Stomach (tissue), 9 donors: ENCODE results near the gene SMAD7. TPM values are rescaled to one million over a fixed set of nuclear protein-coding genes. Genes with fewer than 3 reads are reported as not detected.

Experiments used
- DNase-seq, 2 donors: peaks; one replicate each; pipeline versions ENCODE4 v3.0.0 to v3.0.0-alpha.2; 2013 to 2019
- H3K27ac ChIP-seq, 5 donors: fragments of 200-600 bp in 4 of 5; sonication (generic) in 4 of 5; one replicate each; pipeline ENCODE4 v1.5.1; 2013 to 2019; ENCODE audit warnings: mild to moderate bottlenecking in 1 of 5, moderate library complexity in 1 of 5
- H3K27me3 ChIP-seq, 3 donors: fragments of 200-600 bp; sonication (generic); one replicate each; pipeline ENCODE4 v1.5.1; 2017 to 2019; ENCODE audit warnings: mixed run types in 1 of 3
- H3K36me3 ChIP-seq, 4 donors: fragments of 200-600 bp; sonication (generic); 1 replicate in 3 of 4; 2 replicates in 1 of 4; pipeline ENCODE4 v1.5.1; 2016 to 2019
- H3K4me1 ChIP-seq, 4 donors: fragments of 200-600 bp; sonication (generic); one replicate each; pipeline ENCODE4 v1.5.1; 2016 to 2019
- H3K4me3 ChIP-seq, 4 donors: fragments of 200-600 bp; sonication (generic) in 3 of 4; one replicate each; pipeline ENCODE4 v1.5.1; 2016 to 2019; ENCODE audit warnings: mild to moderate bottlenecking in 1 of 4
- H3K9me3 ChIP-seq, 4 donors: fragments of 200-600 bp; sonication (generic); one replicate each; pipeline ENCODE4 v1.5.1; 2016 to 2019
- EP300 ChIP-seq: sonication (generic); formaldehyde crosslinking; IDR thresholded peaks from one replicate; pipeline ENCODE4 v1.6.1; 2017; ENCODE audit warnings: antibody characterized with exemption
- POLR2A ChIP-seq, 4 donors: fragments of 450-650 bp; IDR thresholded peaks; one replicate each; pipeline ENCODE4 v1.6.1; 2016; ENCODE audit warnings: antibody characterized with exemption in 4 of 4, control low read depth in 2 of 4, mild to moderate bottlenecking in 1 of 4, moderate library complexity in 1 of 4
- POLR2AphosphoS5 ChIP-seq, 3 donors: sonication (generic); formaldehyde crosslinking; IDR thresholded peaks; one replicate each; pipeline ENCODE4 v1.6.1; 2016; ENCODE audit warnings: antibody characterized with exemption in 3 of 3
- WGBS, 5 donors: extraction: QIAGEN DNeasy Blood & Tissue Kit in 3 of 5; methylation state at CpG; one replicate each; pipeline versions ENCODE4 v1.1.5 to v1.1.7; 2013 to 2018; 5-methylcytosine and 5-hydroxymethylcytosine counted together
- intact Hi-C: fragments of 100-400 bp; cut with DNase I; formaldehyde crosslinking; loops from one replicate; pipeline ENCODE4 v1.15.1; 2023; ENCODE audit warnings: low total_unique reads
- polyA plus RNA-seq, 3 donors: library from polyadenylated mRNA; stranded (reverse); fragments of 200-250 nt; gene quantifications; one replicate each; pipeline ENCODE4 v1.2.3, GENCODE V29; 2013
- total RNA-seq, 5 donors: library from RNA; depleted of rRNA; stranded (reverse); fragments of >200 nt; gene quantifications; one replicate each; pipeline versions ENCODE4 v1.1.0 to v1.2.3, GENCODE V29; 2014 to 2016
- TF ChIP-seq, protein P1 (sequence below), 7 experiments: fragments of 450-650 bp in 4 of 7; fragments of 200-600 bp in 3 of 7; sonication (generic) in 3 of 7; IDR thresholded peaks; one replicate each; pipeline ENCODE4 v1.5.1; 2016 to 2019; ENCODE audit warnings: antibody characterized with exemption in 7 of 7, control low read depth in 2 of 7, mild to moderate bottlenecking in 1 of 7
- donor health status: healthy with polysubstance abuse.
- donor health status: Bipolar disorder and iron deficiency.
- donor health status: healthy.

Gene SMAD7
- total and polyA plus RNA-seq, 8 donors, result 4.5 to 123 (median 10.6) TPM

DNA sequence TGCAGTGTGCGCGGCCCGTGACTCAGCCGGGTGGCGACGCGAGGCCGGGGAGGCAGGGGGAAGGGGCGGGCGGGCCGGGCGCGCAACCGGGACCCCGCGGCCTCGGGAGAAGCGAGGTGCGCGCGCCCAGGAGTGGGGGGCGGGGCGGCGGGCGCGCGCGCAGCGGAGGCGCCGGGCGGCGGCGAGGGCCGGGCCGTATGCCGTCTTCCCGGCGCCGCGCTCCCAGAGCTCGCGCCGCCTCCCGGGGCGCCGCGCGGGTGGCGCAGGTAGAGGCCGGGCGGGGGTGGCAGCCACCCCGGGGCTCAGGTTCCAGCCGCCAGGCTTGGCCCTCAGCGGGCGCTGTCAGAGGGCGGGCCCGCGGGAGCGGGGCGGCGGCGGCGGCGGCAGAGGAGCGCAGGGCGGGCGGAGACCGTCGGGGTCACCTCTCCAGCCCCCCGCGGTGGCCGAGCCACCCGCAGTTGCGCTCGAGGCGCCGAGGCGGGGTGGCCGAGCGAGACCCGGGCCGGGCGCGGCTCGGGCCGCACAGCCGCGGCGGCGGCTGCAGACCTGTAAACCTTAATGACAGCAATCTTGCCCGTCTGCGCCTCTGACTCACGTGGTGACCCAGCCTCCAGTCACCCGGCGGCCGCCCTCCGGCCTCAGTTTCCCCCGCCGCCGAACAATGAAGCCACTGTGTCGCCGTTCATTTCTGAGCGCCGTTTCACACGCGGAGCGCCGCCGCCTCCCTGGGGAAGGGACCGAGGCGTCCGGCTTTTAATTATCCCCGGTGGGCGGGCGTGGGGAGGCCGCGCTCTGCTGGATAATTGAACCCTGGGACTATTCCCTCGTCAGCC, 25.3 kb upstream of the SMAD7 start:
- WGBS, 5 donors, result 1 to 4% (median 1%) methylated on average over 39 to 116 of the region's 119 CpGs

DNA sequence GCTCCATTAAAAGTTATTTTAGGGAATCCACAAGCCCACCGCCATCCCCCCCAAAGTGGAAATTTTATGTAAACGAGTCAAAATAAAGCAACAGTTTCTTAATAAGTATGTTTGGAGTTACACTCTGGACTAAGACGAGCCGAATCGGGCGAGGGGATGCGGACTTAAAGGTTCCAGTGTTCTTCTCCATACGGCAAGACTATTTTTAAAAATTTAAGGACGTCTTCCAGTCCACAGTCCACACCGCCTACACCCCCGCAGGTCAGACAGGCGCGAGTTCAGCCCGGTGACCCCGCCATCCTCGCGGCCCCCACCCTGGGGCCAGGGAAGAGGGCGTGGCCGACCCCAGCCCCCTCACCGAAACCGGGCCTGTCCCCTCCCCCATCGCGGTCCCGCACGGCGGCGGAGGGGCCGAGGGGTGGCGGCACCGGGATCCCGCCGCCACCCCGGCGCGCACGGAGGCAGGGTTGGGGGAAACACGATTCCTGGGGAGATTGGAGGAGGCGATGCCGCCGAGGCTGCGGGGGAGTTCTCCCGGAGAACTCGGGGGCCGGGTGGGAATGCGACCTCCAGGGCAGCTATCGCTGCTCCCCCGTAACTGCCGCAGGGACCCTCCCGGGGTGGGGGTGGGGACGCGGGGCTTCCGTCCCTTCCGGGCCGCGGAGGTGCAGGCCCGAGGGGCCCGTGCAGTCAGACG, 24.5 kb upstream of the SMAD7 start:
- H3K4me3 ChIP-seq, result peak overlapping the region; percentile 52 to 67 (median 64)
- H3K27ac ChIP-seq, result peak overlapping the region; percentile 75 to 86 (median 84)
- peaks cover 0 to 32% (median 24%) of the 10 kb centered on the region in 4 donors for H3K4me1 ChIP-seq
- no peaks in the 10 kb centered on the region for H3K36me3 ChIP-seq
- WGBS, 5 donors, result 6 to 11% (median 10%) methylated on average over 20 to 58 of the region's 58 CpGs
- intact Hi-C loops, result no loop called here
- peaks cover 0 to 6% (median 0%) of the 10 kb centered on the region in 3 donors for H3K27me3 ChIP-seq
- TF ChIP-seq POLR2A (IDR thresholded peaks at IDR 0.05), result no peak
- TF ChIP-seq, protein P1, sequence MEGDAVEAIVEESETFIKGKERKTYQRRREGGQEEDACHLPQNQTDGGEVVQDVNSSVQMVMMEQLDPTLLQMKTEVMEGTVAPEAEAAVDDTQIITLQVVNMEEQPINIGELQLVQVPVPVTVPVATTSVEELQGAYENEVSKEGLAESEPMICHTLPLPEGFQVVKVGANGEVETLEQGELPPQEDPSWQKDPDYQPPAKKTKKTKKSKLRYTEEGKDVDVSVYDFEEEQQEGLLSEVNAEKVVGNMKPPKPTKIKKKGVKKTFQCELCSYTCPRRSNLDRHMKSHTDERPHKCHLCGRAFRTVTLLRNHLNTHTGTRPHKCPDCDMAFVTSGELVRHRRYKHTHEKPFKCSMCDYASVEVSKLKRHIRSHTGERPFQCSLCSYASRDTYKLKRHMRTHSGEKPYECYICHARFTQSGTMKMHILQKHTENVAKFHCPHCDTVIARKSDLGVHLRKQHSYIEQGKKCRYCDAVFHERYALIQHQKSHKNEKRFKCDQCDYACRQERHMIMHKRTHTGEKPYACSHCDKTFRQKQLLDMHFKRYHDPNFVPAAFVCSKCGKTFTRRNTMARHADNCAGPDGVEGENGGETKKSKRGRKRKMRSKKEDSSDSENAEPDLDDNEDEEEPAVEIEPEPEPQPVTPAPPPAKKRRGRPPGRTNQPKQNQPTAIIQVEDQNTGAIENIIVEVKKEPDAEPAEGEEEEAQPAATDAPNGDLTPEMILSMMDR (IDR thresholded peaks at IDR 0.05), result no peak
- no peak for TF ChIP-seq EP300
- no peak for TF ChIP-seq POLR2AphosphoS5 (IDR thresholded peaks at IDR 0.05)
- no peak for DNase-seq
- no peaks in the 10 kb centered on the region for H3K9me3 ChIP-seq

More for the DNA sequence above, 25.3 kb upstream of the SMAD7 start:
- Histone ChIP-seq H3K4me1 (peaks cover 0 to 34% (median 24%) of the 10 kb centered on the region in 4 donors), H3K27ac (peak overlapping the region; percentile 75 to 86 (median 84)), H3K9me3 (no peaks in the 10 kb centered on the region), H3K27me3 (peaks cover 0 to 6% (median 0%) of the 10 kb centered on the region in 3 donors), H3K4me3 (peak overlapping the region; percentile 52 to 67 (median 64)), H3K36me3 (no peaks in the 10 kb centered on the region)
- intact Hi-C loops, result no loop called here
- DNase-seq, result peak; percentile 75 to 91
- no peak for TF ChIP-seq EP300
- TF ChIP-seq, protein P1 (IDR thresholded peaks at IDR 0.05), result no peak
- peak in 2 of 3 donors; percentile 3 to 31 for TF ChIP-seq POLR2AphosphoS5 (IDR thresholded peaks at IDR 0.05)
- no peak for TF ChIP-seq POLR2A (IDR thresholded peaks at IDR 0.05)

DNA sequence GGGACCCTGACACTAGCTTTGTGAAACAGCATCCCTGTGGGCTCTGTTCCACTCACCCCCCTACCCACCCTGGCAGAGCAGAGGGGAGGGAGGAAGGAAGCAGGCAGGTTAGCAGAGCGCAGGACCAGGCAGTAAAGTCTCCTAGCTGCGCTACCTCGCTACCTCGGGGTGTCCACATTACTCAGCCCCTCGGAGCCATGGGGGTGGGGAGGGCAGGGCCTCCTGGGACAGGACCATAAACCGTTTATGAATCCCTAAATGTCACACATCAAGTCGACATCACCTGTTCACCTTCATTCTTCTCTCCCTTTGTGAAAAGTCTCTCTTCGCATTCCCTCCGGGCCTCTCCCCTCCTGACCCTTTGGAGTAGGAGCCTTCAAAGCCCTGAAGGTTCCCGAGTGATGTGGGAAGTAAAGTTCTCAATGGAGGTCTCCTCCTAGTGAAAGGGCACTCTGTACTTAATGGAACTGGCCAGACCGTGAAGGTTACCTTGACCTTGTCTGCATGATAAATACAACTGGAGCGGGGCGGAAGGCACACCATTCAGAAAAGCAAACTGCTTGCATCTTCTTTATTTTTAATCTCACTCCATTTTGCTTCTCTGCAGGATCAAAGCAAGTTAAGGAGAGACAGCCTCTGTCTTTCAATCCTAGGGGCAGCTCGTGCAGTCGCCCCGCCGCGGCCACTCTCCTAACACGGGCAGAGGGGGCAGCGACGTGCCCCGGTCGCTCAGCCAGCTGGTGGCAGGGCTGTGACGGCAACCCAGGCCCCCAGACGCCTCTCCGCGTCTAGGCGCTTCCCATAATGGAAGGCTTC, 23.7 kb upstream of the SMAD7 start:
- DNase-seq, result peak in 1 of 2 donors; percentile 65
- peaks cover 0 to 32% (median 20%) of the 10 kb centered on the region in 4 donors for H3K4me1 ChIP-seq
- no peaks in the 10 kb centered on the region for H3K36me3 ChIP-seq
- H3K27me3 ChIP-seq, result peaks cover 0 to 6% (median 0%) of the 10 kb centered on the region in 3 donors
- intact Hi-C loops, result no loop called here
- no peaks in the 10 kb centered on the region for H3K9me3 ChIP-seq
- WGBS, 5 donors, result 67 to 75% (median 70%) methylated on average over 28 of the region's 28 CpGs
- TF ChIP-seq POLR2A (IDR thresholded peaks at IDR 0.05), result no peak
- H3K27ac ChIP-seq, result peak overlapping the region; percentile 52 to 86 (median 80)
- H3K4me3 ChIP-seq, result peak overlapping the region in 3 of 4 donors; percentile 63 to 67 (median 65)

DNA sequence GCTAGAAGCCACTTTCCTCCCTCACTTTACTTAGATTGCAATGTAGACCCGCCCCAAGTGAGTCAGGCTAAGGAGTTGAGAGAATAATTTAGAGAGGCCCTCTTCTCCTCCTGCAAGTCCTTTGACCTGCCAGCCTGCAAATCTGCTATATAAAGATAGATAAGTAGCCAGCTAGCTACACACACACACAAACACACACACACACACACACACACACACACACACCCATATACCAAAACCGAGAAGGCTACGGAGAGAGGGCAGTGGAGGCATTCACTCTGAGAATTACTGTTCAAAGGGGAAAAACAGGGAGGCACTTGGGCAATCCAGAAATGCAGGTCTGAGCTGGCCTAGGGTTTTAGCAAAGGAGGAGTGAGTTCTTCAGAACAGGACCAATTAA, 23.0 kb upstream of the SMAD7 start:
- H3K9me3 ChIP-seq, result no peaks in the 10 kb centered on the region
- peaks cover 0 to 6% (median 0%) of the 10 kb centered on the region in 3 donors for H3K27me3 ChIP-seq
- 34 to 62% (median 48%) methylated on average over 3 of the region's 3 CpGs for WGBS, 5 donors
- no peak for TF ChIP-seq POLR2AphosphoS5 (IDR thresholded peaks at IDR 0.05)
- TF ChIP-seq EP300, result no peak
- TF ChIP-seq, protein P1 (IDR thresholded peaks at IDR 0.05), result no peak
- TF ChIP-seq POLR2A (IDR thresholded peaks at IDR 0.05), result no peak
- H3K27ac ChIP-seq, result peak overlapping the region in 2 of 5 donors; percentile 84 to 86
- DNase-seq, result peak in 1 of 2 donors; percentile 72
- intact Hi-C loops, result no loop called here
- no peak overlapping the region for H3K4me3 ChIP-seq
- H3K4me1 ChIP-seq, result peaks cover 0 to 32% (median 20%) of the 10 kb centered on the region in 4 donors
- H3K36me3 ChIP-seq, result no peaks in the 10 kb centered on the region
